Jurkat, Clone E6-1 (cell line): Measurements from ENCODE around the gene UBL5.
A peak's percentile ranks its signal among the peaks of the same experiment; 100 is the strongest.

Source experiments
- DNase-seq: peaks from one replicate; pipeline ENCODE4 v3.0.0-alpha.2; 2011; ENCODE audit warnings: low read depth, low spot score
- H3K4me3 ChIP-seq: 2 replicates; pipeline ENCODE4 v1.5.1; 2011; ENCODE audit warnings: mild to moderate bottlenecking, low read length, control low read depth, moderate library complexity

The UBL5 gene

GRCh38 chr19:9848060-9848459 is 20.3 kb downstream of the UBL5 start:
- no peak overlapping the region for H3K4me3 ChIP-seq
- no peak for DNase-seq

GRCh38 chr19:9848762-9849161 is 21.0 kb downstream of the UBL5 start:
- H3K4me3 ChIP-seq: no peak overlapping the region
- no peak for DNase-seq

DNA sequence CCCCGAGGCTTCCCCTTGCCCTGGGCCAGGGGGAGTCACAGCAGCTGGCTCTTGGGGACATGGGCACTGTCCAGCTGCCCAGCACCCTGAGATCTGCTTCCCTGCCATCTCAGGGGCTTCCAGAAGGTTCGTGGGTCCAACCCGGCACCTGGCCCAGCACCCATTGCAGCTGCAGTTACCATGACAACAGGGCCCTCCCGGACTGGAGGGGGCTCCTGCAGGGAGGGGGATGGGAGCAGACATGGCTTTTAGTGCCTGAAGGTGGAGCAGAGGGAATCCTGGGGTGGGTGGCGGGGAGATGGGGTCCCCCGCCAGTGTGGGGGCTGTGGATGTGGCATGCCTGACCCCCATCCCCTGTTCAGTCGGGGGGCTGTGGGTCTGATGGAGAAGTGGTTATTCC is 22.1 kb downstream of the UBL5 start:
- H3K4me3 ChIP-seq: no peak overlapping the region
- no peak for DNase-seq

DNA sequence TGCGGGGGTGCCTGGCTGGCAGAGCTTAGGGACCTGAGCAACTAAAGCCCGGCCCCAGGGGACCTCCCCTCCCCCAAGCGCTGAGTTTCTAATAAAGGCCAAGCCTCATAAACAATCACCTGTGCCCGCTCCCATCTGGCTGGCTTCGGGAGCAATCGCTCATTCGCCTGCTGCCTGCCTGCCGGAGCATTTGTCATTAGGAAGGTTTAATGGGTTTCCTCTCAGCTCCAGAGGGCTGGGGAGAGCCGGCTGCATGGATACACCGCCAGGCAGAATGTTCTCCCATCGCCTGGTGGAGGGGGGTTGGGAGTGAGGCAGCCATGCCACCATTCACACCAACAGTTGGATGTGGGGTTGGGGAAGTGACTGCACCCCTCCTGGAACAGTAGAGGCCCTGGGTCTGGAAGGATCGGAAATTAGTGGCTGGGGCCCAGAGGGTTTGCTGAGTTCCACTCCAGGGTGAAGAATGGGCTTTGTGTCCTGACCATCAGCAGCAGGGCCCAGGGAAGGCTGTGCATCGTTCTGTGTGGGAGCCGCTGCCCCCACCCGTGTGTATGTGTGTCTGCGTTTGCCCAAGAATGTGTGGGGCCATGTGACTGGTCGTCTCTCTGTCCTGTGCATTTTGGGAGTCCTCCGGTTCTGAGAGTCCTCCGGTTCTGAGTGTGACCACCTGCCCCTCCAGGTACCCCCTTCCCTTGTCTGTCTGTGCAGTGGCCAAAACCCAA is 22.7 kb downstream of the UBL5 start:
- DNase-seq: no peak
- H3K4me3 ChIP-seq: no peak overlapping the region

DNA sequence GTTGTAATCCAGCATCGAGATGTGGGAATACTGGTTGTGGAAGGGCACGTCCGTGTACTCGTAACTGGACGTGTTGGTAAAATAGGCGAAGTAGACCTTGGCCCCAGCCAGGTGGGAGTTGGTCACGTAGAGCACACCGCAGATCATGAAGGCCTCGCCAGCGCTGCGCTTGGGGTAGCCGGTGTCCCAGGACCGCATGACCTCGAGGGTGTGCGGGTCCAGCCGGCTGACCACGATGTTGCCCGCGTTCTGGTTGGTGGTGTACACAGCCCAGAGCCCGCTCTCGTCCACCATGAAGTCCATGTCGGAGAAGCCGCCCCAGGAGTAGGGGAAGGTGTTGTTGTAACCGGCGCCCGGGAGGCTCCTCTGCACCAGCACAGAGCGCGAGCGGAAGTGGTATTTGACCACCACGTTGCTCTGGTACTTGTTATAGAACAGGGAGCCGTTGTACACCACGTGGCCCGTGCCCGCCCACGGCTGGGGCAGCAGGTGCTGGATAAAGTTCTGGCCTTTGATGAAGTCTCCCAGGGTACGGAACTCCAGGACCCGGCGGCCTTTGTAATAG is 26.6 kb downstream of the UBL5 start:
- no peak overlapping the region for H3K4me3 ChIP-seq
- no peak for DNase-seq

GRCh38 chr19:9856609-9857008 is 28.9 kb downstream of the UBL5 start:
- no peak for DNase-seq
- H3K4me3 ChIP-seq: no peak overlapping the region

- DNase-seq: no peak
- H3K4me3 ChIP-seq: no peak overlapping the region
Measured at GRCh38 chr19:9857076-9857721, 29.5 kb downstream of the UBL5 start.

DNA sequence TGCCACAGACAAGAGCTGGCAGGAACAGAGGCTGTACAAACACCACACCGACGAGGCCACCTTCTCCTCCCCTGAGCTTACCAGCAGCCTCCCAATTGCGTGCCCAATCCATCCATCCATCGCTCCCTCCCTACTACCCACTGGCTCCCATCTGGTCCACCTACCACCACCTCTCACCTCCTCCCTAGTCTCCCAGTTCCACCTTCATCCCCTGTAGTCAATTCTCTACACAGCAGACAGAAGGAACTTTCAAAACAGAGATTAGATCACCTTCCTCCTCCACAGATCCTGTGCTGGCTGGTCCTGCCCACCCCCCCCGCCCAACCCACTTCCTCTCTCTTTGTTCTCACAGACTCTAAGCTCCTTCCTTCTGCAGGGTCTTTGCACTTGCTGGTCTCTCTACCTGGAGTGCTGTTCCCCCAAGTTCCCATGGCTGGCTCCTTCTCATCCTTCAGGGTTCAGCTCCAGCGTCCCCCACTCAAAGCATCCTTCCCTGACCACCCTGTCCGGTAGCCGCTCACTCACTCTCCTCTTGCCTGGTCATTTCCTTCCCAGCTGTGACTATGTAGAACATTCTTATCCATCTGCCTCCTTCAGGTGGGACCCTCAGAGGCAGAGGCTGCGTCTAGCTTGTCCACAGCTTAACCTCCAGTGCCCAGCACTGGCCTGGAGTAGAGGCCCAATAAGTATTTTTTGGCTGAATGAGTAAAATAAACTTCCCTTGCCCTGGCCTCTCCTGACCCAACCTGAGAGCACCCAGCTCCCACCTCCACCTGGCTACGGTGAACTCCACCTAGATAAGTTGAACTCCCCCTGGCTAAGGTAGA is 30.4 kb downstream of the UBL5 start:
- DNase-seq: peak; percentile 79
- peak overlapping the region; percentile 39 for H3K4me3 ChIP-seq

- no peak overlapping the region for H3K4me3 ChIP-seq
- no peak for DNase-seq
Measured at GRCh38 chr19:9858766-9859165, 31.0 kb downstream of the UBL5 start.

DNA sequence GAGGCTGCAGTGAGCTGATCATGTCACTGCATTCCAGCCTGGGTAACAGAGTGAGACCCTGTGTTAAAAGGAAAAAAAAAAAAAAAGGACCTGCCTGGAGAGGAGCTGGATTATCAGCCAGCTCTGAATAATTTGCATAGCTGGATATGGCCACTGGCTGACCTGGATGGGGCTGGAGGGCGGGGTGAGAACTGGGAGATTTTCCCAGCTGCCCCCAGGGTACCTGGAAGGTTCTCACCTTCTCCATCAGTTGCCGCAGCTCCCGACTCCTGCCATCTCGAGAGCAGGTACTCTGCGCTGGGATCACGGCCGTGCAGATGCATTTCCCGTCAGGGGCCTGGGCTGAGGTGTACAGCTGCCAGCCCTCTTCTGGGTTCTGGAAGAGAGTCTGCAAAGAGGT is 32.7 kb downstream of the UBL5 start:
- H3K4me3 ChIP-seq: no peak overlapping the region
- DNase-seq: no peak

GRCh38 chr19:9861503-9861902 is 33.8 kb downstream of the UBL5 start:
- H3K4me3 ChIP-seq: no peak overlapping the region
- DNase-seq: no peak

- no peak for DNase-seq
- H3K4me3 ChIP-seq: no peak overlapping the region
Measured at GRCh38 chr19:9862938-9863337, 35.2 kb downstream of the UBL5 start.

DNA sequence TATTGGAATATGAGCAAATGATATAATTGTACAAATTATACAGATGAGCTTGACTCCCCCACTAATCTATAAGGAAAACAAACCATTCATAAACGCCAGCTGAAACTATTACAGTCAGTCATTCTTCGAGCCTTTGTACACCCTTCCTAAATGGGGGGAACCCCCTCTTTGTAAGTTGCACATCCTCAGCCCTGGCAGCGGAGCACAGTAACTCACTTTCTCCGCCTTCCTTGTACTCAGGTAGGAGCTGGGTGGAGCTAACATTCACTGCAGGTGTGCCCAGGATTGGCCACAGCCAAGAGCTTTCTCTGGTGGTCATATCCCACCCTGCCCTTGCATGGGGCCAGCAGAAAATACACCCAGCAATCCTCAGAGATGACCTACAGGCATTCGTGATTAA is 36.0 kb downstream of the UBL5 start:
- no peak overlapping the region for H3K4me3 ChIP-seq
- no peak for DNase-seq

- DNase-seq: peak; percentile 97
- H3K4me3 ChIP-seq: peak overlapping the region; percentile 18; the same call in 1 of the 2 replicates
Measured at GRCh38 chr19:9865732-9866501, 38.2 kb downstream of the UBL5 start.

DNA sequence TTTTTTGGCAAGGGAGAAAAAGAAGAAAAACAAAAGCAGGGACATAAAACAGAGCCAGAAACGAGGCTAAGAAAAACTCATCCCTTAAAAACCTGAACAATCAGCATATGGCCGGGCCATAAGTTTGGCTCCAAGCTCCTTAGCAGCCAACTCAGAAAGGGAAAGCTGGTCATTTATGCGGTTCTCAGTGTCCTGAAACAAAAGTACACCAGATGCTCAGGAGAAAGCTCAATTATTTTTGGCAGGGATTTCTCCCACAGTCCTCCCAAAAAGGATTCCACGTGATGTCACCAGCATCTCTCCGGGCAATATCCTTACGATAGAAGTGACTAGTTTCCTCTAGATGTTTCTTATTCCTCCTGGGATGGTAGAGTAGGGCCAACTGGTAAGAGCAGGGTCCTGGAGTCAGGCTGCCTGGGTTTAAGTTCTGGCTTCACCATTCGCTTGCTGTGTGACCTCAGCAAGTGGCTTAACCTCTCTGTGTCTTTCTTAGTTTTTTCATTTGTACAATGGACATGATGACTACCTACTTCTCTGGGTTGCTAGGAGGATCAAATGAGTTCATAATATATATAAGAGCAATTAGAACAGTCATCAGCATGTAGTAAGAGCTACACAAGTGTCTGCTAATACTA is 41.4 kb downstream of the UBL5 start:
- no peak for DNase-seq
- no peak overlapping the region for H3K4me3 ChIP-seq

- DNase-seq: no peak
- no peak overlapping the region for H3K4me3 ChIP-seq
Measured at GRCh38 chr19:9871626-9872338, 44.1 kb downstream of the UBL5 start.

- DNase-seq: no peak
- no peak overlapping the region for H3K4me3 ChIP-seq
Measured at GRCh38 chr19:9872618-9873242, 45.0 kb downstream of the UBL5 start.
